ENCODE data around the gene FXYD3. TPM values are rescaled to one million over a fixed set of nuclear protein-coding genes. Genes with fewer than 3 reads are reported as not detected.

Gene FXYD3
- total RNA-seq, 4 donors from 2014 or later = 1.5 to 3.8 (median 1.6) TPM

GRCh38 chr19:35166100-35167063 is 50.8 kb downstream of the FXYD3 start:
- DNase-seq = no peak
- TF ChIP-seq, protein P1, sequence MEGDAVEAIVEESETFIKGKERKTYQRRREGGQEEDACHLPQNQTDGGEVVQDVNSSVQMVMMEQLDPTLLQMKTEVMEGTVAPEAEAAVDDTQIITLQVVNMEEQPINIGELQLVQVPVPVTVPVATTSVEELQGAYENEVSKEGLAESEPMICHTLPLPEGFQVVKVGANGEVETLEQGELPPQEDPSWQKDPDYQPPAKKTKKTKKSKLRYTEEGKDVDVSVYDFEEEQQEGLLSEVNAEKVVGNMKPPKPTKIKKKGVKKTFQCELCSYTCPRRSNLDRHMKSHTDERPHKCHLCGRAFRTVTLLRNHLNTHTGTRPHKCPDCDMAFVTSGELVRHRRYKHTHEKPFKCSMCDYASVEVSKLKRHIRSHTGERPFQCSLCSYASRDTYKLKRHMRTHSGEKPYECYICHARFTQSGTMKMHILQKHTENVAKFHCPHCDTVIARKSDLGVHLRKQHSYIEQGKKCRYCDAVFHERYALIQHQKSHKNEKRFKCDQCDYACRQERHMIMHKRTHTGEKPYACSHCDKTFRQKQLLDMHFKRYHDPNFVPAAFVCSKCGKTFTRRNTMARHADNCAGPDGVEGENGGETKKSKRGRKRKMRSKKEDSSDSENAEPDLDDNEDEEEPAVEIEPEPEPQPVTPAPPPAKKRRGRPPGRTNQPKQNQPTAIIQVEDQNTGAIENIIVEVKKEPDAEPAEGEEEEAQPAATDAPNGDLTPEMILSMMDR (IDR thresholded peaks at IDR 0.05) = no peak
- no peak for TF ChIP-seq POLR2A (IDR thresholded peaks at IDR 0.05)
- H3K27me3 ChIP-seq = no peaks in the 10 kb centered on the region
- H3K36me3 ChIP-seq = no peaks in the 10 kb centered on the region
- H3K9me3 ChIP-seq = no peaks in the 10 kb centered on the region
- intact Hi-C loops (cut with DNase I; ENCODE audit: low total_unique reads) = no loop called here
- H3K27ac ChIP-seq = no peak overlapping the region
- H3K4me3 ChIP-seq = no peak overlapping the region
- H3K4me1 ChIP-seq = no peaks in the 10 kb centered on the region

DNA sequence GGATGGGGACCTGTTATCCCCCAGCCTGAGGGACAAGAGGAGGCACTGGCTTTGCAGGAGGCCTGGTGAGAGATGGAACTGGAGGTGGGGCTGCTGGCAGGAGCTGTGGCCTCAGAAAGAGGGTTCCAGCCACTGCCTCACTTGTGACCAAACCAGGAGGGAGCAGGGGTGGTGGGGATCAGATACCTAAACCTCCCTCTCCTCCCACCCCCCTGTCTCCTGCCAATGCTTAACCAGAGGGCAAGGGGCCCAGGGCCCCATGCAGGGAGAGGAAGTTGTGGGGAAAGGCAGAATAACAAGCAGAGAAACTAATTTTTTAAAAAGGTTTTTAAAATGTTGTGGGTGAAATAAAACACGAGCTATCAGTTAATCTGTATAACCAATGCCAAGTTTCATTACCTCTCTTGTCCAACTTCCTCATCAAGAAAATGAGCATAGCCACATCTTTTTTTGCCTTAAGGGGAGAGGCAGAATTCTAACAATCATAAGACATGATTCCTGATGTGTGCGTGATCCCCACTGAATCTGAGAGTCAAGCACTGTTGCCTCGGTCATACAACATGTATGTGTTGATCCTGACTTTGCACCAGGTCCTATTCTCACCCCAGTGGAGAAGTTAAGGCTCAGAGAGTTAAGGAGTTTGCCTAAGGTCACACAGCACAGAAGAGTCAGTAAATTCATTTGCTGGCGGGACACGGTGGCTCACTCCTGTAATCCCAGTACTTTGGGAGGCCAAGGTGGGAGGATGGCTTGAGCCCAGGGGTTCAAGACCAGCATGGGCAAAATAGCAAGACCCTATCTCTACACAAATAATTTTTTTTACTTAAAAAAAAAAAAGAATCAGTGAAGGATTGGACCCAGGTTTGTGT is 51.9 kb downstream of the FXYD3 start:
- no peak for DNase-seq
- H3K27ac ChIP-seq = no peak overlapping the region
- no peak overlapping the region for H3K4me3 ChIP-seq
- no peaks in the 10 kb centered on the region for H3K27me3 ChIP-seq
- no peaks in the 10 kb centered on the region for H3K36me3 ChIP-seq
- no peak for TF ChIP-seq POLR2A (IDR thresholded peaks at IDR 0.05)
- TF ChIP-seq, protein P1 (IDR thresholded peaks at IDR 0.05) = no peak
- H3K9me3 ChIP-seq = no peaks in the 10 kb centered on the region
- intact Hi-C loops (cut with DNase I; ENCODE audit: low total_unique reads) = no loop called here
- no peaks in the 10 kb centered on the region for H3K4me1 ChIP-seq

- H3K9me3 ChIP-seq = no peaks in the 10 kb centered on the region
- intact Hi-C loops (cut with DNase I; ENCODE audit: low total_unique reads) = no loop called here
- H3K27ac ChIP-seq = no peak overlapping the region
- DNase-seq = no peak
- H3K4me3 ChIP-seq = no peak overlapping the region
- no peak for TF ChIP-seq POLR2A (IDR thresholded peaks at IDR 0.05)
- TF ChIP-seq, protein P1 (IDR thresholded peaks at IDR 0.05) = no peak
- H3K27me3 ChIP-seq = no peaks in the 10 kb centered on the region
- no peaks in the 10 kb centered on the region for H3K4me1 ChIP-seq
- H3K36me3 ChIP-seq = no peaks in the 10 kb centered on the region
Measured at GRCh38 chr19:35168196-35168595, 52.6 kb downstream of the FXYD3 start.

DNA sequence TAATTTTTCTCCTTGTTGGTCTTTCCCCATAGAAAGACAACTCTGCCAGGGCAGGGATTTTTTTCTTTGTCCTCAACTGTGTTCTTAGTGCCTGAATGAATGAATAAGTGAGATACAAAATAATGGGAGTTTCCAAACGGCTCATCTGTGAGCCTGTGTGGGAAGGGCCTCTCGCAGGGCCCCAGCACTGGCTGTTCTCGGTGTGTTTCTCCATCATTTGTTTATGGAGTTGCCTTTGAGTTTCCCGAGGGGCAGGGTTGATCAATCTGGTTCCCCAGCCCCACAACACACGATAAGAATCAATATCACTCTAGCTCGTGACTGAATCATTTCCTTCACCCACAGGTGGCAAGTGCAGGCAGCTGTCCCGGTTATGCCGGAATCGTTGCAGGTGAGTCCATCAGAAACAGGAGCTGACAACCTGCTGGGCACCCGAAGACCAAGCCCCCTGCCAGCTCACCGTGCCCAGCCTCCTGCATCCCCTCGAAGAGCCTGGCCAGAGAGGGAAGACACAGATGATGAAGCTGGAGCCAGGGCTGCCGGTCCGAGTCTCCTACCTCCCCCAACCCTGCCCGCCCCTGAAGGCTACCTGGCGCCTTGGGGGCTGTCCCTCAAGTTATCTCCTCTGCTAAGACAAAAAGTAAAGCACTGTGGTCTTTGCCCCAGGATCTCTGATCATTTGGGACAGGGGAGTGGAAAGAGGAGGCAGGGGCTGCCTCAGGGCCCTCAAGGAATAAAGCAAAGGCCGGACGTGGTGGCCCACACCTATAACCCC is 53.8 kb downstream of the FXYD3 start:
- no peaks in the 10 kb centered on the region for H3K36me3 ChIP-seq
- TF ChIP-seq POLR2A (IDR thresholded peaks at IDR 0.05) = no peak
- TF ChIP-seq, protein P1 (IDR thresholded peaks at IDR 0.05) = no peak
- no peaks in the 10 kb centered on the region for H3K9me3 ChIP-seq
- no peak for DNase-seq
- H3K4me1 ChIP-seq = no peaks in the 10 kb centered on the region
- H3K4me3 ChIP-seq = no peak overlapping the region
- no peak overlapping the region for H3K27ac ChIP-seq
- H3K27me3 ChIP-seq = no peaks in the 10 kb centered on the region
- intact Hi-C loops (cut with DNase I; ENCODE audit: low total_unique reads) = no loop called here
